RWPE2 (cell line): ENCODE results near the gene EVA1A.

ENCODE experiments used
- ATAC-seq: fragments of 200-7000 bp; cut with Tn5 transposase; 3 replicates; pipeline ENCODE4 v1.9.1; 2021; ENCODE audit warnings: low read depth
- DNase-seq: peaks from one replicate; pipeline ENCODE4 v3.0.0-alpha.2; 2020; ENCODE audit warnings: low spot score
- H3K27ac ChIP-seq: fragments of 450-650 bp; 2 replicates; pipeline ENCODE4 v1.5.1; 2017; ENCODE audit warnings: mild to moderate bottlenecking; ENCODE audit not compliant: poor library complexity, severe bottlenecking
- H3K27me3 ChIP-seq: fragments of 250-450 bp; sonication (Bioruptor Pico); 2 replicates; pipeline ENCODE4 v1.5.1; 2021; ENCODE audit warnings: mild to moderate bottlenecking, moderate library complexity; ENCODE audit not compliant: insufficient read depth, poor library complexity, severe bottlenecking
- H3K36me3 ChIP-seq: fragments of 250-450 bp; sonication (Bioruptor Pico); 2 replicates; pipeline ENCODE4 v1.5.1; 2020; ENCODE audit warnings: low read depth, mild to moderate bottlenecking, moderate library complexity
- H3K4me1 ChIP-seq: fragments of 250-450 bp; sonication (Bioruptor Pico); 2 replicates; pipeline ENCODE4 v1.5.1; 2021; ENCODE audit warnings: mild to moderate bottlenecking, moderate library complexity; ENCODE audit not compliant: insufficient read depth, poor library complexity, severe bottlenecking
- H3K4me3 ChIP-seq: fragments of 250-450 bp; sonication (Bioruptor Pico); 2 replicates; pipeline ENCODE4 v1.5.1; 2021; ENCODE audit warnings: mild to moderate bottlenecking, moderate library complexity; ENCODE audit not compliant: severe bottlenecking
- H3K9me3 ChIP-seq: fragments of 250-450 bp; sonication (Bioruptor Pico); 2 replicates; pipeline ENCODE4 v1.5.1; 2021; ENCODE audit warnings: mild to moderate bottlenecking, moderate library complexity; ENCODE audit not compliant: severe bottlenecking
- CTCF ChIP-seq: fragments of 450-650 bp; IDR thresholded peaks from one replicate; pipeline ENCODE4 v1.5.1; 2017; ENCODE audit warnings: mild to moderate bottlenecking, moderate library complexity; ENCODE audit not compliant: poor library complexity, severe bottlenecking

Gene EVA1A

GRCh38 chr2:75604484-75604883 is 43.7 kb upstream of the EVA1A start:
- H3K4me1 ChIP-seq: peaks cover 58% of the 10 kb centered on the region
- no peaks in the 10 kb centered on the region for H3K27me3 ChIP-seq
- H3K36me3 ChIP-seq: no peaks in the 10 kb centered on the region
- no peak overlapping the region for H3K4me3 ChIP-seq
- peak overlapping the region; percentile 74 for H3K27ac ChIP-seq
- TF ChIP-seq CTCF: no peak
- ATAC-seq (no peak), DNase-seq (no peak)
- no peaks in the 10 kb centered on the region for H3K9me3 ChIP-seq

- H3K27ac ChIP-seq: peak overlapping the region; percentile 74
- TF ChIP-seq CTCF: no peak
- no peak overlapping the region for H3K4me3 ChIP-seq
- no peak for ATAC-seq
- peaks cover 58% of the 10 kb centered on the region for H3K4me1 ChIP-seq
- H3K27me3 ChIP-seq: no peaks in the 10 kb centered on the region
- DNase-seq: no peak
- no peaks in the 10 kb centered on the region for H3K36me3 ChIP-seq
- H3K9me3 ChIP-seq: no peaks in the 10 kb centered on the region
Measured at GRCh38 chr2:75603477-75603876, 42.7 kb upstream of the EVA1A start.

GRCh38 chr2:75602724-75603342 is 42.1 kb upstream of the EVA1A start:
- H3K27me3 ChIP-seq: no peaks in the 10 kb centered on the region
- peak; percentile 83 for DNase-seq
- peak; percentile 78 for ATAC-seq
- H3K36me3 ChIP-seq: no peaks in the 10 kb centered on the region
- peaks cover 58% of the 10 kb centered on the region for H3K4me1 ChIP-seq
- H3K9me3 ChIP-seq: no peaks in the 10 kb centered on the region
- H3K27ac ChIP-seq: peak overlapping the region; percentile 74
- TF ChIP-seq CTCF: no peak
- no peak overlapping the region for H3K4me3 ChIP-seq

- TF ChIP-seq CTCF: no peak
Measured at GRCh38 chr2:75600461-75601011, 39.8 kb upstream of the EVA1A start.

GRCh38 chr2:75598589-75599155 is 37.9 kb upstream of the EVA1A start:
- Histone ChIP-seq H3K4me3 (no peak overlapping the region), H3K9me3 (no peaks in the 10 kb centered on the region), H3K36me3 (no peaks in the 10 kb centered on the region), H3K4me1 (peaks cover 41% of the 10 kb centered on the region), H3K27me3 (no peaks in the 10 kb centered on the region), H3K27ac (no peak overlapping the region)
- no peak for TF ChIP-seq CTCF
- DNase-seq (no peak), ATAC-seq (no peak)

More at GRCh38 chr2:75600461-75601011, 39.8 kb upstream of the EVA1A start:
- Histone ChIP-seq H3K4me1 (peaks cover 44% of the 10 kb centered on the region), H3K27ac (peak overlapping the region; percentile 74), H3K27me3 (no peaks in the 10 kb centered on the region), H3K9me3 (no peaks in the 10 kb centered on the region), H3K36me3 (no peaks in the 10 kb centered on the region), H3K4me3 (no peak overlapping the region)
- no peak for DNase-seq
- ATAC-seq: peak; percentile 82
